PC-3 (cell line): ENCODE data around the gene IER2.

Source experiments
- CTCF ChIP-seq: fragments of 300-600 bp; sonication (generic); conservative IDR thresholded peaks from 2 replicates; pipeline ENCODE4 v1.5.1; 2017; ENCODE audit warnings: antibody characterized with exemption, low read depth, mild to moderate bottlenecking, low read length
- EZH2 ChIP-seq: fragments of 300-600 bp; sonication (generic); IDR thresholded peaks from one replicate; pipeline ENCODE4 v1.6.1; 2017; ENCODE audit warnings: antibody characterized with exemption, mild to moderate bottlenecking, low read length; ENCODE audit not compliant: unreplicated experiment

GRCh38 chr19:13176345-13176744 is 26.1 kb downstream of the IER2 start:
- TF ChIP-seq CTCF = no peak
- no peak for TF ChIP-seq EZH2
